ENCODE measurements around the gene APIP. TPM values are rescaled to one million over a fixed set of nuclear protein-coding genes. Genes with fewer than 3 reads are reported as not detected.

Gene APIP
- polyA plus RNA-seq, 2 of the 4 experiments (the other 2 are of a cell fraction) = 42.4 to 55.6 TPM

DNA sequence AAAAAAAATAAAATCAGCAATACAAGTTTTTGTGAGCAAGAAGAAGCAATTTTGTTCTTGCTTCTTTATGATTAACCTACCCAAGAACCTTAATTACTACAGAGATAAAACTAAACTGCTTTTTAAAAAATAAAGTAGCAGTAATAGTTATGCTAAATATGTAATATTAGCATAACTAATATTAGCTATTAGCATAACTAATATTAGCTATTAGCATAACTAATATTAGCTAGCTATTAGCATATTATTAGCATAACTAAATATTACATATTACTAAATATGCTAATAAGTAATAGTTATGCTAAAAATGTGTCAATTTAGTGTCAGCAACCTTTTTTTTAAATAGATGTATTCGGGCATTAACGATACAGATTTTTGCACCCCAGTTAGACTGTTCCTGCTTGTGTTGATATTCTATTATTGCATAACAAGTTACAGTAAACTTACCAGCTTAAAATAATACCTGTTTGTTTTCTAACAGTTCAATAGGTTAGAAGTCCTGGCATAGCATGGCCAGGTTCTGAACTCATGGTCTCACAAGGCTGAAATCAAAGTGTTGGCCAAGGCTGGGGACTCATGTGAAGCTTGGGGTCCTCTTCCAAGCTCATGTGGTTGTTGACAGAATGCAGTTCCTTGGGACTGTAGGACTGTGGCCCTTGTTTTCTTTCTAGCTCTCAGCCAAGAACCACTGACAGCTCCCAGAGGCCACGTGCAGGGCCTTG, 48.6 kb upstream of the APIP start:
- FAIRE-seq (no peak), ATAC-seq (no peak), DNase-seq (ENCODE audit: low read depth in 1 of 2, low spot score in 1 of 2) (no peak)
- WGBS (ENCODE audit: missing lambda C conversion rate) = 60% methylated on average over 3 of the region's 3 CpGs
- TF ChIP-seq BCL3 (IDR thresholded peaks at IDR 0.05) (no peak), HDAC2 (IDR thresholded peaks at IDR 0.05) (no peak), FOSB (CRISPR knock-in tag; IDR thresholded peaks at IDR 0.05) (no peak), FOSL2 (IDR thresholded peaks at IDR 0.05) (no peak), FOSL2 (CRISPR knock-in tag; IDR thresholded peaks at IDR 0.05) (no peak), RAD21 (conservative IDR thresholded peaks at IDR 0.05 in 1 of 2, IDR thresholded peaks at IDR 0.05 in 1 of 2) (no peak), JUNB (IDR thresholded peaks at IDR 0.05) (no peak), HEYL (CRISPR knock-in tag; IDR thresholded peaks at IDR 0.05) (no peak), MAZ (IDR thresholded peaks at IDR 0.05; ENCODE audit: borderline replicate concordance, low read depth, low read length) (no peak), ZNF302 (CRISPR knock-in tag; IDR thresholded peaks at IDR 0.05) (no peak)
- TF ChIP-seq, protein P1, sequence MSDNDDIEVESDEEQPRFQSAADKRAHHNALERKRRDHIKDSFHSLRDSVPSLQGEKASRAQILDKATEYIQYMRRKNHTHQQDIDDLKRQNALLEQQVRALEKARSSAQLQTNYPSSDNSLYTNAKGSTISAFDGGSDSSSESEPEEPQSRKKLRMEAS (IDR thresholded peaks at IDR 0.05) = no peak
- TF ChIP-seq, protein P2, sequence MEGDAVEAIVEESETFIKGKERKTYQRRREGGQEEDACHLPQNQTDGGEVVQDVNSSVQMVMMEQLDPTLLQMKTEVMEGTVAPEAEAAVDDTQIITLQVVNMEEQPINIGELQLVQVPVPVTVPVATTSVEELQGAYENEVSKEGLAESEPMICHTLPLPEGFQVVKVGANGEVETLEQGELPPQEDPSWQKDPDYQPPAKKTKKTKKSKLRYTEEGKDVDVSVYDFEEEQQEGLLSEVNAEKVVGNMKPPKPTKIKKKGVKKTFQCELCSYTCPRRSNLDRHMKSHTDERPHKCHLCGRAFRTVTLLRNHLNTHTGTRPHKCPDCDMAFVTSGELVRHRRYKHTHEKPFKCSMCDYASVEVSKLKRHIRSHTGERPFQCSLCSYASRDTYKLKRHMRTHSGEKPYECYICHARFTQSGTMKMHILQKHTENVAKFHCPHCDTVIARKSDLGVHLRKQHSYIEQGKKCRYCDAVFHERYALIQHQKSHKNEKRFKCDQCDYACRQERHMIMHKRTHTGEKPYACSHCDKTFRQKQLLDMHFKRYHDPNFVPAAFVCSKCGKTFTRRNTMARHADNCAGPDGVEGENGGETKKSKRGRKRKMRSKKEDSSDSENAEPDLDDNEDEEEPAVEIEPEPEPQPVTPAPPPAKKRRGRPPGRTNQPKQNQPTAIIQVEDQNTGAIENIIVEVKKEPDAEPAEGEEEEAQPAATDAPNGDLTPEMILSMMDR (IDR thresholded peaks at IDR 0.05) = no peak
- no peak overlapping the region for H3K4me2 ChIP-seq
- H3K4me1 ChIP-seq = peaks cover 8% of the 10 kb centered on the region; the same call in 2 of the 3 replicates
- ChIA-PET POLR2A (no interaction called here), CTCF (interaction anchor here (0.7 to 1.6 kb wide), 5 partner anchors 10 to 274 kb away, joined by 3 to 4 read pairs (median 4); no protein-coding TSS in a partner anchor)
- no peak overlapping the region for H3K27ac ChIP-seq
- H3K9me3 ChIP-seq = no peaks in the 10 kb centered on the region
- no peak overlapping the region for H3K4me3 ChIP-seq

GRCh38 chr11:34963351-34963750, 47.2 kb upstream of the APIP start:
- peaks cover 11% of the 10 kb centered on the region; the same call in 2 of the 3 replicates for H3K4me1 ChIP-seq
- no peak for FAIRE-seq
- ChIA-PET POLR2A (no interaction called here), CTCF (interaction anchor here (0.7 to 1.1 kb wide), 3 partner anchors 8 to 274 kb away, joined by 3 read pairs; no protein-coding TSS in a partner anchor)
- WGBS (ENCODE audit: missing lambda C conversion rate) = 85% methylated on average over 5 of the region's 5 CpGs
- H3K27ac ChIP-seq = no peak overlapping the region
- no peak for DNase-seq (ENCODE audit: low read depth in 1 of 2, low spot score in 1 of 2)
- ATAC-seq = no peak
- no peak for TF ChIP-seq ZC3H11A (IDR thresholded peaks at IDR 0.05)
- no peak for TF ChIP-seq RFX5 (IDR thresholded peaks at IDR 0.05)
- TF ChIP-seq JUN (IDR thresholded peaks at IDR 0.05) = no peak
- no peak for TF ChIP-seq JUNB (IDR thresholded peaks at IDR 0.05)
- TF ChIP-seq FOSL2 (IDR thresholded peaks at IDR 0.05) = no peak
- TF ChIP-seq FOSL2 (CRISPR knock-in tag; IDR thresholded peaks at IDR 0.05) = no peak
- TF ChIP-seq HDAC2 (IDR thresholded peaks at IDR 0.05) = no peak
- TF ChIP-seq NFE2L2 (conservative IDR thresholded peaks at IDR 0.05; ENCODE audit: low read length) = no peak
- no peak overlapping the region for H3K4me3 ChIP-seq
- H3K4me2 ChIP-seq = no peak overlapping the region
- H3K9me3 ChIP-seq = no peaks in the 10 kb centered on the region

GRCh38 chr11:34962034-34962433, 45.9 kb upstream of the APIP start:
- Histone ChIP-seq H3K9me3 (no peaks in the 10 kb centered on the region), H3K4me1 (peaks cover 11% of the 10 kb centered on the region; the same call in 2 of the 3 replicates), H3K4me3 (no peak overlapping the region), H3K27ac (no peak overlapping the region), H3K4me2 (no peak overlapping the region)
- FAIRE-seq (no peak), ATAC-seq (no peak), DNase-seq (ENCODE audit: low read depth in 1 of 2, low spot score in 1 of 2) (no peak)
- CTCF ChIA-PET = no interaction called here
- TF ChIP-seq EP300 (IDR thresholded peaks at IDR 0.05) = no peak
- TF ChIP-seq POLR2A (IDR thresholded peaks at IDR 0.05; ENCODE audit: low read length) = no peak
- no peak for TF ChIP-seq FOXS1 (CRISPR knock-in tag; IDR thresholded peaks at IDR 0.05)
- no peak for TF ChIP-seq E2F6 (IDR thresholded peaks at IDR 0.05; ENCODE audit: borderline replicate concordance, low read depth)
- TF ChIP-seq CHD2 (IDR thresholded peaks at IDR 0.05; ENCODE audit: low read length, partially characterized antibody) = no peak
- no peak for TF ChIP-seq TFCP2L1 (CRISPR knock-in tag; IDR thresholded peaks at IDR 0.05)
- TF ChIP-seq, protein P3, sequence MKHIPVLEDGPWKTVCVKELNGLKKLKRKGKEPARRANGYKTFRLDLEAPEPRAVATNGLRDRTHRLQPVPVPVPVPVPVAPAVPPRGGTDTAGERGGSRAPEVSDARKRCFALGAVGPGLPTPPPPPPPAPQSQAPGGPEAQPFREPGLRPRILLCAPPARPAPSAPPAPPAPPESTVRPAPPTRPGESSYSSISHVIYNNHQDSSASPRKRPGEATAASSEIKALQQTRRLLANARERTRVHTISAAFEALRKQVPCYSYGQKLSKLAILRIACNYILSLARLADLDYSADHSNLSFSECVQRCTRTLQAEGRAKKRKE (CRISPR knock-in tag; IDR thresholded peaks at IDR 0.05; ENCODE audit: low read depth) = no peak
- no peak for TF ChIP-seq HOXB13 (CRISPR knock-in tag; IDR thresholded peaks at IDR 0.05; ENCODE audit: low read depth)
- TF ChIP-seq, protein P4, sequence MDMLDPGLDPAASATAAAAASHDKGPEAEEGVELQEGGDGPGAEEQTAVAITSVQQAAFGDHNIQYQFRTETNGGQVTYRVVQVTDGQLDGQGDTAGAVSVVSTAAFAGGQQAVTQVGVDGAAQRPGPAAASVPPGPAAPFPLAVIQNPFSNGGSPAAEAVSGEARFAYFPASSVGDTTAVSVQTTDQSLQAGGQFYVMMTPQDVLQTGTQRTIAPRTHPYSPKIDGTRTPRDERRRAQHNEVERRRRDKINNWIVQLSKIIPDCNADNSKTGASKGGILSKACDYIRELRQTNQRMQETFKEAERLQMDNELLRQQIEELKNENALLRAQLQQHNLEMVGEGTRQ (IDR thresholded peaks at IDR 0.05) = no peak
- TF ChIP-seq MAZ (IDR thresholded peaks at IDR 0.05; ENCODE audit: borderline replicate concordance, low read depth, low read length) = no peak
- TF ChIP-seq MAFK (IDR thresholded peaks at IDR 0.05; ENCODE audit: partially characterized antibody) = no peak
- POLR2A ChIA-PET = no interaction called here

Measured in A549 (cell line).